Thoracic aorta (tissue), 2 donors: Measurements from ENCODE around the gene NETO2. TPM values are rescaled to one million over a fixed set of nuclear protein-coding genes. Genes with fewer than 3 reads are reported as not detected.

ENCODE experiments used
- ATAC-seq: fragments of 150-250 bp; one replicate; pipeline ENCODE4 v1.8.0; 2017; ENCODE audit warnings: low read depth; ENCODE audit not compliant: insufficient number of reproducible peaks, low FRiP score
- DNase-seq: peaks from one replicate; pipeline ENCODE4 v3.0.0-alpha.2; 2020; ENCODE audit warnings: low spot score
- H3K27ac ChIP-seq, 2 donors: fragments of 200-600 bp; sonication (generic); 1 replicate in 1 of 2; 2 replicates in 1 of 2; pipeline ENCODE4 v1.5.1; 2016; ENCODE audit warnings: mild to moderate bottlenecking in 2 of 2, moderate library complexity in 2 of 2
- H3K27me3 ChIP-seq: fragments of 200-600 bp; sonication (generic); replicated peaks from 2 replicates; pipeline ENCODE4 v1.6.0; 2016; ENCODE audit warnings: mild to moderate bottlenecking; ENCODE audit not compliant: insufficient read depth
- H3K36me3 ChIP-seq: fragments of 200-600 bp; sonication (generic); one replicate; pipeline ENCODE4 v1.5.1; 2016
- H3K4me1 ChIP-seq, 2 donors: fragments of 200-600 bp; sonication (generic); 1 replicate in 1 of 2; 2 replicates in 1 of 2; pipeline versions ENCODE4 v1.5.1 to v1.6.0; 2016; ENCODE audit warnings: low read depth in 2 of 2, mild to moderate bottlenecking in 1 of 2; ENCODE audit not compliant: control insufficient read depth in 1 of 2
- H3K4me3 ChIP-seq: fragments of 200-600 bp; sonication (generic); 2 replicates; pipeline ENCODE4 v1.5.1; 2016; ENCODE audit warnings: mild to moderate bottlenecking
- H3K9me3 ChIP-seq: fragments of 200-600 bp; sonication (generic); 2 replicates; pipeline ENCODE4 v1.5.1; 2016
- total RNA-seq, 2 donors: library from RNA; depleted of rRNA; stranded (reverse); fragments of >200 nt; gene quantifications; one replicate each; pipeline versions ENCODE4 v1.1.0 to v1.2.3, GENCODE V29; 2016
- TF ChIP-seq, protein P1 (sequence below): fragments of 200-600 bp; sonication (generic); IDR thresholded peaks from one replicate; pipeline ENCODE4 v1.5.1; 2019; ENCODE audit warnings: antibody characterized with exemption

Gene NETO2
- total RNA-seq, 2 donors from 2014 or later = 0.27 to 0.78 TPM

DNA sequence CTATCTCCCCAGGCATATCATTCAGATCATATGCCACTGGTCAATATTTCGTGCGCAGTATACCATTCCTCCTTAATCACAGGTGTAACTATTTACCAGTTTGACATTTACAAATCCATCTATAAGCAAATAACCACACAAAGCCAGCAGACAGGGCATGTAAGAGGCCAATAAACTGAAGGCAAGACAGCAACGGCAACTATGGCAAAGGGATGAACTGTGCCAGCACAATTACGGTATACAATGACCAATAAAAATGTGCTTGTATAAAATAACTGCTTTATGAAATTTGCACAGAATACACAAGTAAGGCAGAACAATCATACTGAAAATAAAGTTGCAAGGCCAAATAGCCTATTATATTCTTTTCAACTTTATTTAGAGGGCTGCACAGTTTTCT is 9.2 kb downstream of the NETO2 start:
- DNase-seq = no peak
- TF ChIP-seq, protein P1, sequence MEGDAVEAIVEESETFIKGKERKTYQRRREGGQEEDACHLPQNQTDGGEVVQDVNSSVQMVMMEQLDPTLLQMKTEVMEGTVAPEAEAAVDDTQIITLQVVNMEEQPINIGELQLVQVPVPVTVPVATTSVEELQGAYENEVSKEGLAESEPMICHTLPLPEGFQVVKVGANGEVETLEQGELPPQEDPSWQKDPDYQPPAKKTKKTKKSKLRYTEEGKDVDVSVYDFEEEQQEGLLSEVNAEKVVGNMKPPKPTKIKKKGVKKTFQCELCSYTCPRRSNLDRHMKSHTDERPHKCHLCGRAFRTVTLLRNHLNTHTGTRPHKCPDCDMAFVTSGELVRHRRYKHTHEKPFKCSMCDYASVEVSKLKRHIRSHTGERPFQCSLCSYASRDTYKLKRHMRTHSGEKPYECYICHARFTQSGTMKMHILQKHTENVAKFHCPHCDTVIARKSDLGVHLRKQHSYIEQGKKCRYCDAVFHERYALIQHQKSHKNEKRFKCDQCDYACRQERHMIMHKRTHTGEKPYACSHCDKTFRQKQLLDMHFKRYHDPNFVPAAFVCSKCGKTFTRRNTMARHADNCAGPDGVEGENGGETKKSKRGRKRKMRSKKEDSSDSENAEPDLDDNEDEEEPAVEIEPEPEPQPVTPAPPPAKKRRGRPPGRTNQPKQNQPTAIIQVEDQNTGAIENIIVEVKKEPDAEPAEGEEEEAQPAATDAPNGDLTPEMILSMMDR = no peak

DNA sequence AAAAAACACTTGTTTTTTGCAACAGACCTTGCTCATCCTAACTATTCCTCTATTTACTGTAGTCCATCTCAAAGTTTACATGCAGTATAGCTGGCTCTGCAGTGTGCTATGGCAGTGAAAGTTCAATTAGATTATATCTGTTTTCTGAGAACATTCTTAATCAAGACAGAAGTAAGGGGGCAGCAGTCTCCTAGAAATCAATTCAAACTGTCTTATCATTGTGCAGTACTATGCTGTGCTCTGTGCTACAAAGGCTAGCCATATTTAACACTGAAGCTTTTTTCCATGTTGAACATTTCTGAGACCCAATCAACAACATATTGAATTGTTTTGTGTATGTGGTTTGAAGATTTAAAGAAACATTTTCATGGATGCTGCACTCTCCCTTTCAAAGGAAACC is 11.4 kb downstream of the NETO2 start:
- TF ChIP-seq, protein P1 = no peak
- H3K4me3 ChIP-seq = no peak overlapping the region
- no peaks in the 10 kb centered on the region for H3K27me3 ChIP-seq
- H3K27ac ChIP-seq = no peak overlapping the region
- no peak for ATAC-seq
- DNase-seq = no peak
- no peaks in the 10 kb centered on the region for H3K4me1 ChIP-seq
- H3K36me3 ChIP-seq = no peaks in the 10 kb centered on the region
- no peaks in the 10 kb centered on the region for H3K9me3 ChIP-seq

More for the DNA sequence above, 9.2 kb downstream of the NETO2 start:
- H3K4me3 ChIP-seq = no peak overlapping the region
- ATAC-seq = no peak
- H3K36me3 ChIP-seq = no peaks in the 10 kb centered on the region
- no peak overlapping the region for H3K27ac ChIP-seq
- H3K4me1 ChIP-seq = no peaks in the 10 kb centered on the region
- H3K27me3 ChIP-seq = no peaks in the 10 kb centered on the region
- H3K9me3 ChIP-seq = no peaks in the 10 kb centered on the region

DNA sequence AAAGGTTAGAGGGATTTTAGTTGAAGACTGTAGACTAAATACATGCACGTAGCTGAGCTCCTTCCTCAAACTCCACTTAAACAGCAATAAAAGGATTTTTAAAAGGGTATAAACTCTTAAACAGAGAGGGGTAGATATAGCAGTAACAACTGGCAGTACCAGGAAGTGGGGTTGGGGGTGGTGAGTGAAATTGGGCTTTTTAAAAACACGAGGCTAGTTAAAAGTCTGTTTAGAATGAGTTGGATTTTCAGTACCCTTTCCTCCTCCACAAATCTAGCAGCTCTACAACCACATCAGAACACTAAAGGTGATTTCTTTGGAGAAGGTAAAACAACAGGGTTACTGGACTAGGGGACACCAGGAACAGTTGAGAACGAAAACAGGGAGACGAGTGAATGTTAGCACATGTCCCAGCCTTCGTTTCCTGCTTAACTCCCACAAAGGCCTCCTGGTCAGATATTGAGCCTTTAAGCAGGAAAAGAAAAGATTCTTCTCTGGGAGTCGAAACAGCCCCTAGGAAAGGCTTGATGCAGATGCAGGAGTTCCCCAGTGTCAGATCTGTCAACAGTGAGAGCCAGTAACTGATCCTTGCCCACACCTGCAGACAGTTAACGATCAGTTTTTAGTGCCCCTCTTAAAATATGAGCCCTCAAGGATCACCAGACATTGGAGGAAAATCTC is 13.8 kb downstream of the NETO2 start:
- Histone ChIP-seq H3K36me3 (no peaks in the 10 kb centered on the region), H3K27ac (no peak overlapping the region), H3K4me1 (no peaks in the 10 kb centered on the region), H3K9me3 (no peaks in the 10 kb centered on the region), H3K4me3 (no peak overlapping the region), H3K27me3 (no peaks in the 10 kb centered on the region)
- DNase-seq = no peak
- TF ChIP-seq, protein P1 = no peak
- ATAC-seq = no peak

DNA sequence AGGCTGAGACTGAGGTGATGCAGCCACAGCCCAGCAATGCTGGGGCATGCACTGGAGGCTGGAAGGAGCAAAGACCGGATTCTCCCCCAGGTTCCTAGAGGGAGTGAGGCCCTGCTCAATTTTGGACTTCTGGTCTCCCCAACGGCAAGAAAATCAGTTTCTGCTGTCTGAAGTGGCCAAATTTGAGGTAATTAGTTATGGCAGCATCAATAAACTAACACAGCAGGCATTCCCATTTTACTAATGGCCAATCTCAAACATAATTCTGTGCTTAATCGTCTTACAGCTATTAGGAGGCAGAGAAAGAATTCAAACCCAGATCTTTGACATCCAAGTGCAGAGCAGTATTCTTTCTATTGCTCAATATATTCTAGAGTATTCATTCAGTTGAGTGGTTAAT is 16.2 kb downstream of the NETO2 start:
- Histone ChIP-seq H3K4me3 (no peak overlapping the region), H3K27me3 (no peaks in the 10 kb centered on the region), H3K9me3 (no peaks in the 10 kb centered on the region), H3K36me3 (no peaks in the 10 kb centered on the region), H3K27ac (no peak overlapping the region), H3K4me1 (no peaks in the 10 kb centered on the region)
- TF ChIP-seq, protein P1 = no peak
- DNase-seq (no peak), ATAC-seq (no peak)

DNA sequence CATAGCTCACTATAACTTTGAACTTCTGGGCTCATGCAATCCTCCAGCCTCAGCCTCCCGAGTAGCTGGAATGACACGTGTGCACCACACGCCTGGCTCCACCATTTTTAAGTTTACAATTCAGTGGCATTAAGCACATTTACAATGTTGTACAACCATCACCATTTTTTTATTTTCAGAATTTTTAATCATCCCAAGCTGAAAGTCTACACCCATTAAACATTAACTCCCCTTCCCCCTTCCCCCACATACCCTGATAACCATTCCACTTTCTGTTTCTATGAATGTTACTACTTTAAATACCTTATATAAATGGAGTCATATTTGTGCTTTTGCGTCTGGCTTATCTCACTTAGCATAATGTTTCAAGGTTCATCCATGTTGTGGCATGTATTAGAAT is 18.0 kb downstream of the NETO2 start:
- Histone ChIP-seq H3K27ac (no peak overlapping the region), H3K4me3 (no peak overlapping the region), H3K4me1 (no peaks in the 10 kb centered on the region), H3K9me3 (no peaks in the 10 kb centered on the region), H3K36me3 (no peaks in the 10 kb centered on the region), H3K27me3 (no peaks in the 10 kb centered on the region)
- DNase-seq (no peak), ATAC-seq (no peak)
- TF ChIP-seq, protein P1 = no peak
